B cell (primary cell): ENCODE data around the gene TEX51. TPM values are rescaled to one million over a fixed set of nuclear protein-coding genes. Genes with fewer than 3 reads are reported as not detected.

Source experiments
- ATAC-seq: fragments of 200-7000 bp; cut with Tn5 transposase; one replicate; pipeline ENCODE4 v1.10.0; 2021; ENCODE audit warnings: low read depth, mild to moderate bottlenecking, moderate number of reproducible peaks, moderate library complexity
- CTCF ChIA-PET: fragments of 350-600 bp; sonication (Branson Sonifier 250); formaldehyde crosslinking; loops from one replicate; lab custom pipeline; 2021; ENCODE audit warnings: antibody characterized with exemption, inconsistent platforms; lab: Charles Lee
- POLR2A ChIA-PET: fragments of 350-600 bp; sonication (Branson Sonifier 250); formaldehyde crosslinking; loops from one replicate; lab custom pipeline; 2021; ENCODE audit warnings: antibody characterized with exemption; lab: Charles Lee
- DNase-seq: peaks from one replicate; pipeline ENCODE4 v3.0.0; 2013
- H2AFZ ChIP-seq: 2 replicates; pipeline ENCODE4 v1.6.1; 2012; ENCODE audit warnings: mild to moderate bottlenecking, low read depth, low read length; ENCODE audit not compliant: insufficient read depth, poor library complexity, severe bottlenecking
- H3K27ac ChIP-seq, 2 donors: 1 replicate in 1 of 2; 2 replicates in 1 of 2; pipeline ENCODE4 v1.5.1; 2012 to 2013; ENCODE audit warnings: low read length in 2 of 2, mild to moderate bottlenecking in 2 of 2, moderate library complexity in 1 of 2
- H3K27me3 ChIP-seq, 4 experiments: fragments of 200-600 bp in 1 of 4; sonication (generic) in 1 of 4; replicated peaks in 1 of 4; 1 replicate in 2 of 4; 2 replicates in 2 of 4; pipeline versions ENCODE4 v1.6.1 to v1.7.0; 2013 to 2016; ENCODE audit warnings: low read length in 3 of 4, mild to moderate bottlenecking in 2 of 4, mixed read lengths in 1 of 4, moderate library complexity in 1 of 4; ENCODE audit not compliant: insufficient read depth in 4 of 4, control insufficient read depth in 3 of 4; ENCODE audit errors: control extremely low read depth in 1 of 4
- H3K36me3 ChIP-seq, 2 experiments: replicated peaks in 1 of 2; 1 replicate in 1 of 2; 2 replicates in 1 of 2; pipeline versions ENCODE4 v1.6.1 to v1.7.1; 2013; ENCODE audit warnings: low read length in 1 of 2; ENCODE audit not compliant: insufficient read depth in 2 of 2, control insufficient read depth in 1 of 2; ENCODE audit errors: control extremely low read depth in 1 of 2, extremely low read depth in 1 of 2
- H3K4me1 ChIP-seq, 2 donors: fragments of 200-600 bp in 1 of 2; sonication (generic) in 1 of 2; 1 replicate in 1 of 2; 2 replicates in 1 of 2; pipeline versions ENCODE4 v1.5.1 to v1.6.1; 2013 to 2017; ENCODE audit warnings: low read length in 2 of 2; ENCODE audit not compliant: control insufficient read depth in 2 of 2, insufficient read depth in 2 of 2
- H3K4me2 ChIP-seq: replicated peaks from 2 replicates; pipeline ENCODE3; 2012; ENCODE audit warnings: mild to moderate bottlenecking, low read depth, low read length; ENCODE audit not compliant: poor library complexity, severe bottlenecking
- H3K4me3 ChIP-seq, 5 experiments: fragments of 200-600 bp in 1 of 5; sonication (generic) in 1 of 5; 1 replicate in 3 of 5; 2 replicates in 2 of 5; pipeline versions ENCODE4 v1.5.1 to v1.7.0; 2011 to 2016; ENCODE audit warnings: low read length in 4 of 5, mild to moderate bottlenecking in 4 of 5, low read depth in 2 of 5, control low read depth in 1 of 5, moderate library complexity in 1 of 5; ENCODE audit not compliant: insufficient read depth in 1 of 5; ENCODE audit errors: control extremely low read depth in 1 of 5, extremely low read depth in 1 of 5
- H3K79me2 ChIP-seq: fragments of 200-600 bp; sonication (generic); one replicate; pipeline ENCODE4 v1.6.0; 2016; ENCODE audit warnings: low read length; ENCODE audit not compliant: control insufficient read depth, insufficient read depth
- H3K9ac ChIP-seq: fragments of 200-600 bp; sonication (generic); 2 replicates; pipeline ENCODE4 v1.6.1; 2017; ENCODE audit warnings: mild to moderate bottlenecking, low read length, moderate library complexity
- H3K9me3 ChIP-seq, 3 donors: one replicate each; pipeline versions ENCODE4 v1.6.1 to v1.7.1; 2013; ENCODE audit warnings: low read length in 2 of 3; ENCODE audit not compliant: control insufficient read depth in 2 of 3, insufficient read depth in 1 of 3; ENCODE audit errors: control extremely low read depth in 1 of 3
- H4K20me1 ChIP-seq: 2 replicates; pipeline ENCODE4 v1.6.0; 2012; ENCODE audit warnings: mild to moderate bottlenecking, low read length; ENCODE audit not compliant: insufficient read depth, control insufficient read depth, poor library complexity, severe bottlenecking
- H3K27ac Mint-ChIP-seq: one replicate; pipeline ENCODE4 v1.8.0; 2021; ENCODE audit warnings: mixed read lengths
- H3K27me3 Mint-ChIP-seq: one replicate; pipeline ENCODE4 v1.8.0; 2021; ENCODE audit warnings: mixed read lengths
- H3K4me1 Mint-ChIP-seq: one replicate; pipeline ENCODE4 v1.8.0; 2021; ENCODE audit warnings: mixed read lengths
- H3K4me3 Mint-ChIP-seq: one replicate; pipeline ENCODE4 v1.8.0; 2021; ENCODE audit warnings: mixed read lengths
- H3K9me3 Mint-ChIP-seq: one replicate; pipeline ENCODE4 v1.8.0; 2022; ENCODE audit warnings: mixed read lengths; ENCODE audit not compliant: insufficient read depth
- EZH2 ChIP-seq: IDR thresholded peaks from 2 replicates; pipeline ENCODE4 v1.6.1; 2012; ENCODE audit warnings: borderline replicate concordance, low read depth, mild to moderate bottlenecking, moderate library complexity, low read length; ENCODE audit not compliant: insufficient read depth, poor library complexity, severe bottlenecking
- WGBS: methylation state at CpG from one replicate; pipeline ENCODE4 v1.1.5; 2013; ENCODE audit warnings: missing lambda C conversion rate; ENCODE audit not compliant: insufficient coverage; 5-methylcytosine and 5-hydroxymethylcytosine counted together
- intact Hi-C: fragments of 100-400 bp; cut with micrococcal nuclease; formaldehyde crosslinking; loops from one replicate; pipeline ENCODE4 v1.10.0; 2022
- polyA plus RNA-seq: library from polyadenylated mRNA; depleted of rRNA; stranded (reverse); fragments of >200 nt; gene quantifications from 2 replicates; pipeline ENCODE4 v1.2.3, GENCODE V29; 2012
- total RNA-seq, 2 donors: library from RNA; stranded (reverse); fragments of 120-200 nt in 1 of 2; gene quantifications; 1 replicate in 1 of 2; 2 replicates in 1 of 2; pipeline versions ENCODE4 v1.2.3 to v1.2.4, GENCODE V29; 2013 to 2022
- TF ChIP-seq, protein P1 (sequence below): fragments of 200-600 bp; IDR thresholded peaks from one replicate; pipeline ENCODE4 v1.8.0; 2022; ENCODE audit warnings: antibody characterized with exemption, mild to moderate bottlenecking

TEX51 gene
- total and polyA plus RNA-seq, 2 donors (not counting 1 experiment from before 2014, with no cell fraction given), result not detected

DNA sequence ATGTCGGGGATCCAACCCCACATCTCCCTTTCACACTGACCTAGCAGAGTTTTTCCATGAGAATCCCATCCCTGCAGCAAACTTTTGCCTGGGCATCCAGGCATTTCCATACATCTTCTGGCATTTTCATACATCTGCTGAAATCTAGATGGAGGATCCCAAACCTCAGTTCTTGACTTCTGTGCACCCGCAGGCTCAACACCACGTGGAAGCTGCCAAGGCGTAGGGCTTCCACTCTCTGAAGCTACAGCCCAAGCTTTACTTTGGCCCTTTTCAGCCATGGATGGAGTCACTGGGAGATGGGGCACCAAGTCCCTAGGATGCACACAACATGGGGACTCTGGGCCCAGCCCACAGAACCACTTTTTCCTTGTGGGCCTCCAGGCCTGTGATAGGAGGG lies 32.2 kb upstream of the TEX51 start:
- DNase-seq (no peak), ATAC-seq (no peak)
- Histone ChIP-seq H3K9me3 (peaks cover 0 to 15% (median 4%) of the 10 kb centered on the region in 3 donors), H3K4me3 (no peak overlapping the region), H3K27me3 (peaks cover 0 to 4% (median 0%) of the 10 kb centered on the region in 4 experiments), H3K36me3 (no peaks in the 10 kb centered on the region), H3K27ac (no peak overlapping the region), H3K79me2 (no peaks in the 10 kb centered on the region), H3K4me1 (peaks cover 0 to 6% of the 10 kb centered on the region in 2 donors), H3K4me2 (no peak overlapping the region), H3K9ac (no peak overlapping the region), H2AFZ (no peak overlapping the region), H4K20me1 (no peaks in the 10 kb centered on the region)
- POLR2A ChIA-PET, result no interaction called here
- no peak for TF ChIP-seq EZH2
- CTCF ChIA-PET, result no interaction called here
- H3K27me3 Mint-ChIP-seq, result peaks cover 36% of the 10 kb centered on the region
- no peak overlapping the region for H3K27ac Mint-ChIP-seq
- H3K4me3 Mint-ChIP-seq, result no peak overlapping the region
- WGBS, result 97% methylated on average over 4 of the region's 4 CpGs
- no peaks in the 10 kb centered on the region for H3K4me1 Mint-ChIP-seq
- H3K9me3 Mint-ChIP-seq, result no peaks in the 10 kb centered on the region
- intact Hi-C loops, result no loop called here

DNA sequence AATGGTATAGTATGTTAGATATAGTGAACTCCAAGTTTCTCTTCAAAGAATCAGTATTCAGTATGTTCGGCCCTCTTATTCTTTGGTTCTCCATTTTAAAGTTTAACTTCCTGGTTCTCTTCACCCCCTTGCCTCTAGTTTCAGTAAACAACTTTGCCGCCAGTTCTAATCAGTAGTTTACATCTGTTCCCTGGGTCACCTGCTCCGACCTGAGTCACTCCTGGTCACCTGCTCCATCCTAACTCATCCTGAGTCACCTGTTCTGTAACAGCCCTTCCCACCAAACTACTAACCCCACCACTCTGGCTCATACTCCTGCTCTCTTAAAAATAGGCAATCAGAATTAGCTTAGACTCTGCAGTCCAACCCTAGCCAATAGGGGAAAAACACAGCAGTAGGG lies 23.7 kb upstream of the TEX51 start:
- 91% methylated on average over 3 of the region's 3 CpGs for WGBS
- CTCF ChIA-PET, result interaction anchor here (0.8 kb wide), 1 partner anchor 13 kb away, joined by 3 read pairs; no protein-coding TSS in a partner anchor

More for the DNA sequence above, 23.7 kb upstream of the TEX51 start:
- no peak for DNase-seq
- H3K9ac ChIP-seq, result no peak overlapping the region
- peaks cover 0 to 26% (median 10%) of the 10 kb centered on the region in 3 donors for H3K9me3 ChIP-seq
- H3K4me1 Mint-ChIP-seq, result no peaks in the 10 kb centered on the region
- H3K4me1 ChIP-seq, result no peaks in the 10 kb centered on the region
- H3K4me3 Mint-ChIP-seq, result no peak overlapping the region
- no peak overlapping the region for H3K4me3 ChIP-seq
- H2AFZ ChIP-seq, result no peak overlapping the region
- no peak overlapping the region for H3K27ac Mint-ChIP-seq
- ATAC-seq, result no peak
- TF ChIP-seq EZH2, result no peak
- TF ChIP-seq, protein P1, sequence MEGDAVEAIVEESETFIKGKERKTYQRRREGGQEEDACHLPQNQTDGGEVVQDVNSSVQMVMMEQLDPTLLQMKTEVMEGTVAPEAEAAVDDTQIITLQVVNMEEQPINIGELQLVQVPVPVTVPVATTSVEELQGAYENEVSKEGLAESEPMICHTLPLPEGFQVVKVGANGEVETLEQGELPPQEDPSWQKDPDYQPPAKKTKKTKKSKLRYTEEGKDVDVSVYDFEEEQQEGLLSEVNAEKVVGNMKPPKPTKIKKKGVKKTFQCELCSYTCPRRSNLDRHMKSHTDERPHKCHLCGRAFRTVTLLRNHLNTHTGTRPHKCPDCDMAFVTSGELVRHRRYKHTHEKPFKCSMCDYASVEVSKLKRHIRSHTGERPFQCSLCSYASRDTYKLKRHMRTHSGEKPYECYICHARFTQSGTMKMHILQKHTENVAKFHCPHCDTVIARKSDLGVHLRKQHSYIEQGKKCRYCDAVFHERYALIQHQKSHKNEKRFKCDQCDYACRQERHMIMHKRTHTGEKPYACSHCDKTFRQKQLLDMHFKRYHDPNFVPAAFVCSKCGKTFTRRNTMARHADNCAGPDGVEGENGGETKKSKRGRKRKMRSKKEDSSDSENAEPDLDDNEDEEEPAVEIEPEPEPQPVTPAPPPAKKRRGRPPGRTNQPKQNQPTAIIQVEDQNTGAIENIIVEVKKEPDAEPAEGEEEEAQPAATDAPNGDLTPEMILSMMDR, result no peak
- peaks cover 12% of the 10 kb centered on the region for H3K9me3 Mint-ChIP-seq
- H4K20me1 ChIP-seq, result no peaks in the 10 kb centered on the region
- no peaks in the 10 kb centered on the region for H3K36me3 ChIP-seq
- H3K27ac ChIP-seq, result no peak overlapping the region
- no peaks in the 10 kb centered on the region for H3K27me3 ChIP-seq
- intact Hi-C loops, result no loop called here
- POLR2A ChIA-PET, result no interaction called here
- no peak overlapping the region for H3K4me2 ChIP-seq
- H3K27me3 Mint-ChIP-seq, result no peaks in the 10 kb centered on the region
- H3K79me2 ChIP-seq, result no peaks in the 10 kb centered on the region
